ENCODE measurements around the gene CDK13.

GRCh38 chr7:39973801-39974200 lies 23.7 kb downstream of the CDK13 start:
- TF ChIP-seq EP300 (IDR thresholded peaks at IDR 0.05; ENCODE audit: borderline replicate concordance): no peak
- no peak for TF ChIP-seq REST (IDR thresholded peaks at IDR 0.05; ENCODE audit: low read depth)
- TF ChIP-seq USF1 (IDR thresholded peaks at IDR 0.05): no peak
- no peak for TF ChIP-seq TAF1 (IDR thresholded peaks at IDR 0.05; ENCODE audit: low read depth)
- TF ChIP-seq TEAD4 (IDR thresholded peaks at IDR 0.05): no peak
- no peak for TF ChIP-seq YY1 (IDR thresholded peaks at IDR 0.05; ENCODE audit: low read depth)
- TF ChIP-seq ZBTB7A (IDR thresholded peaks at IDR 0.05; ENCODE audit: low read depth): no peak
- TF ChIP-seq CEBPB (IDR thresholded peaks at IDR 0.05): no peak
- no peak for TF ChIP-seq CREB1 (IDR thresholded peaks at IDR 0.05; ENCODE audit: low read depth)
- TF ChIP-seq RAD21 (IDR thresholded peaks at IDR 0.05; ENCODE audit: low read depth): no peak

All from Ishikawa (cell line).